CD14-positive monocyte (primary cell): ENCODE measurements around the gene CMC2. TPM values are rescaled to one million over a fixed set of nuclear protein-coding genes. Genes with fewer than 3 reads are reported as not detected.

Experiments used
- DNase-seq, 3 donors: peaks; one replicate each; pipeline ENCODE4 v3.0.0-alpha.2; 2011 to 2022
- H2AFZ ChIP-seq: 2 replicates; pipeline ENCODE4 v1.6.0; 2012; ENCODE audit warnings: mild to moderate bottlenecking, low read depth, low read length, inconsistent platforms; ENCODE audit not compliant: insufficient read depth, poor library complexity, severe bottlenecking
- H3K27ac ChIP-seq, 2 donors: 1 replicate in 1 of 2; 2 replicates in 1 of 2; pipeline ENCODE4 v1.5.1; 2012 to 2013; ENCODE audit warnings: low read length in 2 of 2, control low read depth in 1 of 2, inconsistent platforms in 1 of 2, low read depth in 1 of 2, mild to moderate bottlenecking in 1 of 2
- H3K27me3 ChIP-seq, 2 donors: one replicate each; pipeline versions ENCODE4 v1.6.0 to v1.6.1; 2011 to 2013; ENCODE audit warnings: low read length in 2 of 2; ENCODE audit not compliant: control insufficient read depth in 2 of 2, insufficient read depth in 2 of 2
- H3K36me3 ChIP-seq, 2 donors: replicated peaks in 1 of 2; 1 replicate in 1 of 2; 2 replicates in 1 of 2; pipeline versions ENCODE4 v1.5.1 to v1.6.1; 2012 to 2013; ENCODE audit warnings: low read length in 2 of 2, control low read depth in 1 of 2, inconsistent platforms in 1 of 2, mild to moderate bottlenecking in 1 of 2; ENCODE audit not compliant: insufficient read depth in 2 of 2, control insufficient read depth in 1 of 2
- H3K4me1 ChIP-seq, 2 donors: 1 replicate in 1 of 2; 2 replicates in 1 of 2; pipeline versions ENCODE4 v1.5.1 to v1.6.1; 2012 to 2013; ENCODE audit warnings: low read length in 2 of 2, control low read depth in 1 of 2, inconsistent platforms in 1 of 2, mild to moderate bottlenecking in 1 of 2, moderate library complexity in 1 of 2; ENCODE audit not compliant: insufficient read depth in 2 of 2, control insufficient read depth in 1 of 2
- H3K4me2 ChIP-seq: replicated peaks from 2 replicates; pipeline ENCODE3; 2012; ENCODE audit warnings: low read length, moderate library complexity, mild to moderate bottlenecking; ENCODE audit not compliant: poor library complexity, severe bottlenecking; ENCODE audit errors: extremely low read depth
- H3K4me3 ChIP-seq, 3 experiments: fragments of 200-600 bp in 1 of 3; sonication (generic) in 1 of 3; replicated peaks in 1 of 3; 1 replicate in 2 of 3; 2 replicates in 1 of 3; pipeline ENCODE4 v1.5.1; 2011 to 2013; ENCODE audit warnings: low read length in 3 of 3, mild to moderate bottlenecking in 3 of 3, control low read depth in 2 of 3, low read depth in 2 of 3, inconsistent platforms in 1 of 3, moderate library complexity in 1 of 3
- H3K79me2 ChIP-seq: 2 replicates; pipeline ENCODE4 v1.6.0; 2012; ENCODE audit warnings: mild to moderate bottlenecking, control low read depth, inconsistent platforms, low read length, moderate library complexity; ENCODE audit not compliant: insufficient read depth
- H3K9ac ChIP-seq: 2 replicates; pipeline ENCODE4 v1.6.0; 2017; ENCODE audit warnings: low read length, mild to moderate bottlenecking; ENCODE audit not compliant: insufficient read depth, poor library complexity, severe bottlenecking
- H3K9me3 ChIP-seq, 2 donors: replicated peaks in 1 of 2; 1 replicate in 1 of 2; 2 replicates in 1 of 2; pipeline versions ENCODE4 v1.5.1 to v1.6.1; 2012 to 2013; ENCODE audit warnings: low read length in 2 of 2, control low read depth in 1 of 2; ENCODE audit not compliant: control insufficient read depth in 1 of 2, insufficient read depth in 1 of 2
- H4K20me1 ChIP-seq: 2 replicates; pipeline ENCODE4 v1.6.0; 2012; ENCODE audit warnings: mild to moderate bottlenecking, low read length, control low read depth, moderate library complexity; ENCODE audit not compliant: insufficient read depth
- H3K27ac Mint-ChIP-seq, 7 donors: one replicate each; pipeline ENCODE4 v1.8.0; 2020; ENCODE audit warnings: mild to moderate bottlenecking in 7 of 7, mixed read lengths in 7 of 7, moderate library complexity in 6 of 7, inconsistent platforms in 2 of 7
- H3K27me3 Mint-ChIP-seq, 3 donors: one replicate each; pipeline ENCODE4 v1.8.0; 2021 to 2022; ENCODE audit warnings: low read depth in 3 of 3, mild to moderate bottlenecking in 3 of 3, mixed read lengths in 3 of 3, moderate library complexity in 3 of 3, inconsistent platforms in 1 of 3
- H3K36me3 Mint-ChIP-seq, 2 donors: one replicate each; pipeline ENCODE4 v1.8.0; 2020; ENCODE audit warnings: mixed read lengths in 2 of 2, inconsistent platforms in 1 of 2, mild to moderate bottlenecking in 1 of 2
- H3K4me1 Mint-ChIP-seq: one replicate; pipeline ENCODE4 v1.8.0; 2020; ENCODE audit warnings: mild to moderate bottlenecking, mixed read lengths
- H3K4me3 Mint-ChIP-seq, 2 donors: one replicate each; pipeline ENCODE4 v1.8.0; 2020; ENCODE audit warnings: mild to moderate bottlenecking in 2 of 2, mixed read lengths in 2 of 2, moderate library complexity in 1 of 2
- H3K9me3 Mint-ChIP-seq, 7 donors: one replicate each; pipeline ENCODE4 v1.8.0; 2020 to 2022; ENCODE audit warnings: mixed read lengths in 7 of 7, mild to moderate bottlenecking in 6 of 7, moderate library complexity in 6 of 7, inconsistent platforms in 2 of 7
- CTCF ChIP-seq: fragments of 200-600 bp; IDR thresholded peaks from one replicate; pipeline ENCODE4 v1.8.0; 2022; ENCODE audit warnings: antibody characterized with exemption, mild to moderate bottlenecking
- WGBS: methylation state at CpG from one replicate; pipeline ENCODE4 v1.1.5; 2013; ENCODE audit warnings: missing lambda C conversion rate; ENCODE audit not compliant: insufficient coverage; 5-methylcytosine and 5-hydroxymethylcytosine counted together
- intact Hi-C, 2 donors: fragments of 100-400 bp; cut with micrococcal nuclease; formaldehyde crosslinking; loops; one replicate each; pipeline versions ENCODE4 v1.15.0 to v1.15.1; 2023
- polyA plus RNA-seq, 3 donors: library from polyadenylated mRNA; depleted of rRNA in 1 of 3; unstranded in 2 of 3; stranded (reverse) in 1 of 3; fragments of 300-500 nt in 2 of 3; fragments of >200 nt in 1 of 3; fragmentation: Illumina TruSeq in 2 of 3; gene quantifications; 1 replicate in 2 of 3; 2 replicates in 1 of 3; pipeline ENCODE4 v1.2.3, GENCODE V29; 2012 to 2021

The CMC2 gene
- polyA plus RNA-seq, 3 donors = 55.3 to 79.5 (median 70.7) TPM

DNA sequence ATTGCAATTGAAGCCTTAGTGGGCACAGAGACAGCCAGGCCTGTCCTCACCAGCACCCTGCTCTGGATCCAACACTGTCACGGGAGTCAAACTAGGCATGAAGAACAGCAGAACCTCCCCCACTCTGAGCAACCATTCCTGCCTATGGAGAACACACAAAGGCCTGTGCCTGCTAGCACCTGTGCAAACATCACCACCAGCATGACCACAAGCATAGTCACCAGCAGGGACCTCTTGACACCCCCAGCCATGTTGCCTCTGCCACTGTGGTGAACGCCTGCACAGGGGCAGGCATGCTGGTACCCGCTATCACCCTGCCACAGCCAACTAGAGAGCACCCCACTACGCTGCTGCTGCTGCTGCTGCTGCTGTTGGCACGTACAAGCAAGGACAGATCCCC is 51.7 kb downstream of the CMC2 start:
- Histone ChIP-seq H4K20me1 (no peaks in the 10 kb centered on the region), H3K4me2 (no peak overlapping the region), H3K27me3 (no peaks in the 10 kb centered on the region), H3K9ac (no peak overlapping the region), H3K4me3 (no peak overlapping the region), H3K4me1 (no peaks in the 10 kb centered on the region), H3K9me3 (peaks cover 3 to 14% of the 10 kb centered on the region in 2 donors), H3K79me2 (no peaks in the 10 kb centered on the region), H3K27ac (no peak overlapping the region), H3K36me3 (no peaks in the 10 kb centered on the region), H2AFZ (no peak overlapping the region)
- Mint-ChIP-seq H3K4me3 (no peak overlapping the region), H3K4me1 (no peaks in the 10 kb centered on the region), H3K9me3 (peaks cover 8 to 31% (median 28%) of the 10 kb centered on the region in 7 donors), H3K36me3 (no peaks in the 10 kb centered on the region), H3K27ac (peak overlapping the region in 1 of 7 donors; percentile 25), H3K27me3 (peaks cover 0 to 2% (median 2%) of the 10 kb centered on the region in 3 donors)
- WGBS = 91% methylated on average over 5 of the region's 5 CpGs
- no peak for TF ChIP-seq CTCF
- intact Hi-C loops = no loop called here
- no peak for DNase-seq

GRCh38 chr16:80948886-80949493 is 57.7 kb downstream of the CMC2 start:
- Histone ChIP-seq H3K9me3 (no peaks in the 10 kb centered on the region), H4K20me1 (no peaks in the 10 kb centered on the region), H3K36me3 (no peaks in the 10 kb centered on the region), H3K79me2 (no peaks in the 10 kb centered on the region), H3K4me2 (no peak overlapping the region), H3K27me3 (no peaks in the 10 kb centered on the region), H3K4me3 (no peak overlapping the region), H2AFZ (no peak overlapping the region), H3K4me1 (no peaks in the 10 kb centered on the region), H3K27ac (no peak overlapping the region), H3K9ac (no peak overlapping the region)
- Mint-ChIP-seq H3K27me3 (peaks cover 0 to 4% (median 3%) of the 10 kb centered on the region in 3 donors), H3K27ac (no peak overlapping the region), H3K36me3 (no peaks in the 10 kb centered on the region), H3K4me1 (peaks cover 1% of the 10 kb centered on the region), H3K4me3 (no peak overlapping the region), H3K9me3 (peaks cover 0 to 4% (median 1%) of the 10 kb centered on the region in 7 donors)
- TF ChIP-seq CTCF = peak; percentile 68
- intact Hi-C loops = no loop called here
- peak in 2 of 3 donors; percentile 1 to 15 for DNase-seq
- WGBS = 52% methylated on average over 7 of the region's 7 CpGs
